KMS-11 (cell line): Measurements from ENCODE around the gene POGZ.

ENCODE experiments used
- H2AFZ ChIP-seq: fragments of 200-600 bp; sonication (generic); 2 replicates; pipeline ENCODE4 v1.6.1; 2016; ENCODE audit warnings: antibody characterized with exemption, mixed run types, low read depth
- H3K27ac ChIP-seq: fragments of 200-600 bp; sonication (generic); 2 replicates; pipeline ENCODE4 v1.6.1; 2016; ENCODE audit warnings: mild to moderate bottlenecking, mixed run types
- H3K27me3 ChIP-seq: fragments of 200-600 bp; sonication (generic); 2 replicates; pipeline ENCODE4 v1.6.1; 2017; ENCODE audit warnings: mild to moderate bottlenecking, low read depth, mixed run types, moderate library complexity; ENCODE audit not compliant: insufficient read depth
- H3K36me3 ChIP-seq: fragments of 200-600 bp; sonication (generic); 2 replicates; pipeline ENCODE4 v1.6.1; 2017; ENCODE audit warnings: mild to moderate bottlenecking, mixed run types; ENCODE audit not compliant: insufficient read depth
- H3K4me1 ChIP-seq: fragments of 200-600 bp; sonication (generic); 2 replicates; pipeline ENCODE4 v1.6.1; 2016; ENCODE audit warnings: mild to moderate bottlenecking, low read depth, mixed run types; ENCODE audit not compliant: poor library complexity, severe bottlenecking
- H3K4me2 ChIP-seq: fragments of 200-600 bp; sonication (generic); 2 replicates; pipeline ENCODE4 v1.7.0; 2016; ENCODE audit warnings: mild to moderate bottlenecking, mixed run types
- H3K4me3 ChIP-seq: fragments of 200-600 bp; sonication (generic); IDR thresholded peaks from 2 replicates; pipeline ENCODE4 v1.6.1; 2017; ENCODE audit warnings: low read depth, low read length, mixed read lengths; ENCODE audit not compliant: insufficient read depth
- H3K79me2 ChIP-seq: fragments of 200-600 bp; sonication (generic); 2 replicates; pipeline ENCODE4 v1.6.1; 2016; ENCODE audit warnings: low read depth, mixed run types; ENCODE audit not compliant: insufficient read depth
- H3K9ac ChIP-seq: fragments of 200-600 bp; sonication (generic); 2 replicates; pipeline ENCODE4 v1.6.1; 2016; ENCODE audit warnings: mild to moderate bottlenecking, mixed run types
- H4K20me1 ChIP-seq: fragments of 200-600 bp; sonication (generic); 2 replicates; pipeline ENCODE4 v1.6.1; 2016; ENCODE audit warnings: mild to moderate bottlenecking, mixed run types; ENCODE audit not compliant: insufficient read depth
- TF ChIP-seq, protein P1 (sequence below): fragments of 200-600 bp; sonication (generic); conservative IDR thresholded peaks from 2 replicates; pipeline ENCODE4 v1.6.1; 2017; ENCODE audit warnings: low read depth, mild to moderate bottlenecking, antibody characterized with exemption, low read length, moderate library complexity, mixed read lengths

POGZ gene

DNA sequence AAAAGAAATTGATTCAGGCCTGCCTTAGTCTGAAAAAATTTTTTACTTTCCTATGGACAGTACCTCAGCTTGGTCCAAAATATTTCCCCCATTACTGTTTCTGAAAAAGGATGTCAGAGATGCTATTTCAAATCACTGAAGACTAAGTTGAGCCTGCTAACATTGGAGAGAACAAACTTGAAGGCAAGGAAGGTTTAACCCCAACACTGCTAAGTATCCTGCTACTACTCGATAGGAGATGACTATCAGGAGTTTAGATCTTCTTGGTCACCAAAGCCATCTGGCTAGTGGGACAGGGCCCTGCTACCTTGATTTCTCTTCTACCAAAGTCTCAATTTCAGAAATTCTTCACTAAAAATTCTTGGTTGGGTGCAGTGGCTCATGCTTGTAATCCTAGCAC is 22.7 kb upstream of the POGZ start:
- H2AFZ ChIP-seq = no peak overlapping the region
- TF ChIP-seq, protein P1, sequence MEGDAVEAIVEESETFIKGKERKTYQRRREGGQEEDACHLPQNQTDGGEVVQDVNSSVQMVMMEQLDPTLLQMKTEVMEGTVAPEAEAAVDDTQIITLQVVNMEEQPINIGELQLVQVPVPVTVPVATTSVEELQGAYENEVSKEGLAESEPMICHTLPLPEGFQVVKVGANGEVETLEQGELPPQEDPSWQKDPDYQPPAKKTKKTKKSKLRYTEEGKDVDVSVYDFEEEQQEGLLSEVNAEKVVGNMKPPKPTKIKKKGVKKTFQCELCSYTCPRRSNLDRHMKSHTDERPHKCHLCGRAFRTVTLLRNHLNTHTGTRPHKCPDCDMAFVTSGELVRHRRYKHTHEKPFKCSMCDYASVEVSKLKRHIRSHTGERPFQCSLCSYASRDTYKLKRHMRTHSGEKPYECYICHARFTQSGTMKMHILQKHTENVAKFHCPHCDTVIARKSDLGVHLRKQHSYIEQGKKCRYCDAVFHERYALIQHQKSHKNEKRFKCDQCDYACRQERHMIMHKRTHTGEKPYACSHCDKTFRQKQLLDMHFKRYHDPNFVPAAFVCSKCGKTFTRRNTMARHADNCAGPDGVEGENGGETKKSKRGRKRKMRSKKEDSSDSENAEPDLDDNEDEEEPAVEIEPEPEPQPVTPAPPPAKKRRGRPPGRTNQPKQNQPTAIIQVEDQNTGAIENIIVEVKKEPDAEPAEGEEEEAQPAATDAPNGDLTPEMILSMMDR = no peak
- H3K4me3 ChIP-seq = no peak overlapping the region
- peaks cover 11% of the 10 kb centered on the region for H3K4me1 ChIP-seq
- H3K36me3 ChIP-seq = no peaks in the 10 kb centered on the region
- H3K4me2 ChIP-seq = no peak overlapping the region
- H3K79me2 ChIP-seq = no peaks in the 10 kb centered on the region
- H3K27me3 ChIP-seq = no peaks in the 10 kb centered on the region
- no peaks in the 10 kb centered on the region for H4K20me1 ChIP-seq
- H3K27ac ChIP-seq = no peak overlapping the region
- no peak overlapping the region for H3K9ac ChIP-seq

DNA sequence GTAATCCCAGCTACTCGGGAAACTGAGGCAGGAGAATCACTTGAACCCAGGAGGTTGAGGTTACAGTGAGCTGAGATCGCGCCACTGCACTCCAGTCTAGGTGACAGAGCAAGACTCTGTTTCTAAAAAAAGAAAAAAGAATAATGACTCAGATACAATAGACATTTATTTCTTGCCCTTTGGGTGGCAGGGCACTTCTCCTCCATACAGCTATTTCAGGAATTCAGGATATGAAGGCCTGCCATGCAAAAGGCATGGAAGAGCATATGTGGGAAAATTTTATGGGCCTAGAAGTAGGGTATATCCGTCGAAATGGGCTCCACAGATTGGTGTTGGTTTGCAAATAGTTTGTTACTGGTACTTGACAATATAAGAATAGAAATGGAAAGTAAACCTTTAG is 20.2 kb upstream of the POGZ start:
- no peak overlapping the region for H2AFZ ChIP-seq
- H3K79me2 ChIP-seq = no peaks in the 10 kb centered on the region
- no peak overlapping the region for H3K4me3 ChIP-seq
- H4K20me1 ChIP-seq = no peaks in the 10 kb centered on the region
- no peak overlapping the region for H3K4me2 ChIP-seq
- no peaks in the 10 kb centered on the region for H3K36me3 ChIP-seq
- H3K27ac ChIP-seq = no peak overlapping the region
- no peaks in the 10 kb centered on the region for H3K27me3 ChIP-seq
- H3K9ac ChIP-seq = no peak overlapping the region
- peaks cover 26% of the 10 kb centered on the region for H3K4me1 ChIP-seq
- TF ChIP-seq, protein P1 = no peak

DNA sequence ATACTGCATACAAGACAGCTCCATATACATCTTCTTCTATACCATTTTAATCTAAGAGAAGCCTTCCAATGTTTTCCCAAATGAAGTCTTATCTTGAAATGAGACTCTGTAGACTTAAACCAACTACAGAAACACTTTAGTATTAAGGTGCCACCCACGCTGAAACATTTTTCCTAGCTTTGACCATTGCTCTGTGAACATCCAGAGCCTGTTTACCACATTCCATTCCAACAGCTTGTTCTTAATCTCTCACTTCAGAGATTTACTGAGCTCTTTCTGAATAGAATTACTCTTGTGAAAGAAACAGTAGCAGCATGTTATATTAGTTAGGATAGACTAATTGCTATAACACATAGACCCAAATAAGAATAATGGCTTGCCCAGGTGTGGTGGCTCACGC is 19.6 kb upstream of the POGZ start:
- Histone ChIP-seq H3K27me3 (no peaks in the 10 kb centered on the region), H3K4me1 (peaks cover 31% of the 10 kb centered on the region), H3K79me2 (no peaks in the 10 kb centered on the region), H4K20me1 (no peaks in the 10 kb centered on the region), H3K9ac (no peak overlapping the region), H3K4me2 (no peak overlapping the region), H3K27ac (no peak overlapping the region), H3K36me3 (no peaks in the 10 kb centered on the region), H3K4me3 (no peak overlapping the region), H2AFZ (no peak overlapping the region)
- TF ChIP-seq, protein P1 = no peak

DNA sequence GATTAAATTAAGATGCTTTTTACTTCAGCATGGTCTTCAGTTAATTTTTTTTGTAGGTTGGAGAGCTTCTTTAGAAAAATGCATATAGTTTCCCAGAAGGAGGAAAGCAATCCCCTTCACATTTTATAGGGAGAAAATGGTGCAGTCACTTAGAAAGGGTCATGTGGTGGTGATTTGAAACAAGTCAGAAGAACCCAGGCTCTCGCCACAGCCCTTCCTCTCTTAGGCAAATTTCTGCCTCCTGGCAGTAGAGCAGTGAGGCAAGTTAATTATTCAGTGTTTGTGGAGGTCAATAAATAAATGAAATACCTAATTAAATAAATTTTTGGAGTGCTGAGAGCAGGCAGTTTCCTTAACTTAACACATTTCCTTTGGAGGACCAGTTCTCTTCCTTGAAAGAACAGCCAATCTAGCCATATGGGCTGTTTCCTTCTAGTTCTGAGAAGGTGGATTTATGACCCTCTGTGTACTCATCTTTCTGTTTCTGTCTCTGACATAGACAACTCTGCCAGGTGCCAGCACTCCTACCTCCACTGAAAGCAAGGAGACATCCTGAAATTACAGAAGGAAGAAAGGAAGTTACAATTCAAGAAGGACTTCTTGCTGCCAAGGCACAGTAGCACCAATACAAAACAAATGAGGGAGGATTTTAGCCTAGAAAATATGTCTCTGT is 19.0 kb upstream of the POGZ start:
- no peak overlapping the region for H2AFZ ChIP-seq
- no peak overlapping the region for H3K4me3 ChIP-seq
- no peaks in the 10 kb centered on the region for H4K20me1 ChIP-seq
- H3K27ac ChIP-seq = no peak overlapping the region
- H3K4me1 ChIP-seq = peaks cover 34% of the 10 kb centered on the region
- H3K4me2 ChIP-seq = no peak overlapping the region
- no peaks in the 10 kb centered on the region for H3K36me3 ChIP-seq
- H3K9ac ChIP-seq = no peak overlapping the region
- TF ChIP-seq, protein P1 = no peak
- H3K27me3 ChIP-seq = no peaks in the 10 kb centered on the region
- H3K79me2 ChIP-seq = no peaks in the 10 kb centered on the region
